Activated CD8-positive, alpha-beta memory T cell treated with anti-CD3 and anti-CD28 coated beads, Interleukin-2, amount 50 U/mL, for 24 hours (primary cell): ENCODE measurements around the gene ITPKB.
"Not testable (repeated sequence)": the region's sequence is repeated elsewhere in the genome, so short reads cannot be mapped to it uniquely, and the experiment has no call there.

Source experiments
- DNase-seq: peaks from one replicate; pipeline ENCODE4 v3.0.0-alpha.2; 2020; ENCODE audit errors: extremely low read depth

Gene ITPKB

GRCh38 chr1:226603022-226603857, 135.8 kb downstream of the ITPKB start:
- DNase-seq: no peak

- no peak for DNase-seq
Observed at GRCh38 chr1:226602186-226603021, 136.7 kb downstream of the ITPKB start.

GRCh38 chr1:226601456-226601855, 137.6 kb downstream of the ITPKB start:
- DNase-seq: no peak

- no peak for DNase-seq
Observed at GRCh38 chr1:226600254-226600653, 138.8 kb downstream of the ITPKB start.

GRCh38 chr1:226599636-226600238, 139.3 kb downstream of the ITPKB start:
- DNase-seq: no peak

DNA sequence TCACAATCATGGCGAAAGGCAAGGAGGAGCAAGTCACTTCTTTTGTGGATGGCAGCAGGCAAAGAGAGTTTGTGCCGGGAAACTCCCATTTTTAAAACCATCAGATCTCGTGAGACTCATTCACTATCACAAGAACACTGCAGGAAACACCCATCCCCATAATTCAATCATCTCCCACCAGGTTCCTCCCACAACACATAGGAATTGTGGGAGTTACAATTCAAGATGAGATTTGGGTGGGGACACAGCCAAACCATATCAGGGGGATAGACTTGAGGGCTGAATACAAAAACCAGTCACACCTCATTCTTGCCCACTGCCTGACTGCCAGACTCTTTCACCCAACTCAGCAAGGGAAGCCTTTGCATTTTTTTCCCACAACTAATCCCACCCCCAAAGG, 140.1 kb downstream of the ITPKB start:
- DNase-seq: not testable (repeated sequence)

DNA sequence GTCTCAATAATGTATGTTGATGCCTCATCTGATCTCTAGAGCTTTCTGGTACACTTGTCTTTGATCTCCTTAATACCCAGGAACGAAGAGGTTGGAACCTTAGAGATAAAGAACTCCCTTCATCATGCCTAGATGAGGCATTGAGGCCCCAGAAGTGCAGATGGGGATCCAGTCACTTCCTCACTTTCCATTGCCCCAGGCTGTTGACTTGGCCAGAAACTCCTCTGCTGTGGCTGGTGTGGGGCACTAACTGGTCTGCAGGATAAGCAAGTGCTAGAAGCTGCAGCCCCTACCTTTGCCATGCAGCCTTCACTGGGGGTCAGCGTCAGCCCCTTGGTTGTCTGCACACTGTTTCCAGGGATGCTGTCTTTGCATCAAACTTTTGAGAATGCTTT, 140.6 kb downstream of the ITPKB start:
- no peak for DNase-seq

- no peak for DNase-seq
Observed at GRCh38 chr1:226597616-226598454, 141.2 kb downstream of the ITPKB start.

- DNase-seq: no peak
Observed at GRCh38 chr1:226596531-226597165, 142.4 kb downstream of the ITPKB start.

- DNase-seq: no peak
Observed at GRCh38 chr1:226593541-226593940, 145.5 kb downstream of the ITPKB start.

DNA sequence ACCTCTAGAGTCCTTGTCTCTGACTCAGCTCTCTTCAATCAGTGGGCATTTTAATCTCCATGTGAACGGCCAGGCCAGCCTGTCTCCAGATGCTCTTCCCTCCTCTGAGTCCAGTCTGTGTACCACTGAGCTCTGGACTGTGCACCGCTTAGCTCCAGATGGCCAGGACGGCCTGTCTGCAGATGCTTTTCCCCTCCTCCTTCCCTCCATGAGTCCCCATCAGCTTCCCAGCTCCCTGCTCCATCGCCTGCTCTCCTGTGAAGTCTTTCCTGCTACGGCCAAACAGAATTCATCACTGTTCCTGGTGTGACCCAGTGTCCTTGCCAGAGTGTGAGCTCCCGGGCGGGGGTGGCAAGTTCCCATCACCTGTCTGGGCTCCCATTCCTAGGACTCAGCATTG, 148.5 kb downstream of the ITPKB start:
- no peak for DNase-seq

DNA sequence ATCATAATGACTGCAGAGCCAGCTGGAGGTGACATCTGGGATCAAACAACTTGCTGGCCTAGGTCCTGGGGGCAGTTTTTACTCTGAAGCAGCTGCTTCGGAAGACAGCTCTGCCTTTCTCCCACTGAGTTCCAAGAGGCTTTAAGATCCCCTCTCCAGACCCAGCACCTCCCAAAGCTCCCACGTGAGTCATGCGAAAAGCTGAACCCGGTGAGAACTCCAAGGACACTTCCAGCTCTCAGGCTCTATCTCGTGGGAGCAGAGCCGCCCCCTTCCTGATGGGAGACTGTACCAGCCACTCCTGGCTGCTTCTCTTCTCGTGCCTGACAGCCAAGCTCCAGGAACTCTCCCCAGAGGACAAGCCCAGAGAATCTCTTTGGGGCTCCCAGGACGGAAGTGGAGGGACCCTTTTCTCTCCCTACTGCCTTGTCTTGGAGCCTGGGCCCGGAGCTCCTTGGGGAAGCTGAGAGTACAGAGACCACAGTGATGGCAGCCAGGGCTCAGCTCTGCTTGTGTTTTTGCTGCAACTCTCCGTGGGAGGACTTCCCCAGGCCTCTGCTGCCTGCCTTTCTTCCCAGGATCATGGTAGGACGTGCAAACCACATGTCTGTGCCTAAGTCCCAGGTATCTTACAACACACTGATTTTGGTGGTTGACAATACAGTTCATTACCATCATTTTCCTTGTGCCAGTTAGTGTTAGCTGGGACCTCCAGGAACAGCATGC, 149.9 kb downstream of the ITPKB start:
- no peak for DNase-seq

DNA sequence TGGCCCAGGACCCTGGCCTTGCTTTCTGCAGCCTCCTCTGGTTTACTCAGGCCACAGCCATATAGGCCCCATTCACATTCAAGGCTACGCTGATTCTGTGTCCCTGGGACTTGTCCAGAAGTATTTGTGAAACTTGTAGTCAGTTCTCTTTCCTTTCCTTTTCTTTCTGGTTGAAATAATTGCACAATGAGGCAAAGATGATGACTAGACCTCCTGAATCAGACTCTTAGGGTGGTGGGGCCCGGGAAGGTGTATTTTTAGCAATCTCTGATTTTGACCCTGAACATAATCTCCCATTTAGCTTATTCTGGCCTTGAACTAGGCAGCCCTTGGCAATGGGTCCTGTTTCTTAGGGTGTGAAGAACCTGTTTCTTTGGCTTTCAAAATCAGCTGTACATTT, 150.6 kb downstream of the ITPKB start:
- DNase-seq: no peak

DNA sequence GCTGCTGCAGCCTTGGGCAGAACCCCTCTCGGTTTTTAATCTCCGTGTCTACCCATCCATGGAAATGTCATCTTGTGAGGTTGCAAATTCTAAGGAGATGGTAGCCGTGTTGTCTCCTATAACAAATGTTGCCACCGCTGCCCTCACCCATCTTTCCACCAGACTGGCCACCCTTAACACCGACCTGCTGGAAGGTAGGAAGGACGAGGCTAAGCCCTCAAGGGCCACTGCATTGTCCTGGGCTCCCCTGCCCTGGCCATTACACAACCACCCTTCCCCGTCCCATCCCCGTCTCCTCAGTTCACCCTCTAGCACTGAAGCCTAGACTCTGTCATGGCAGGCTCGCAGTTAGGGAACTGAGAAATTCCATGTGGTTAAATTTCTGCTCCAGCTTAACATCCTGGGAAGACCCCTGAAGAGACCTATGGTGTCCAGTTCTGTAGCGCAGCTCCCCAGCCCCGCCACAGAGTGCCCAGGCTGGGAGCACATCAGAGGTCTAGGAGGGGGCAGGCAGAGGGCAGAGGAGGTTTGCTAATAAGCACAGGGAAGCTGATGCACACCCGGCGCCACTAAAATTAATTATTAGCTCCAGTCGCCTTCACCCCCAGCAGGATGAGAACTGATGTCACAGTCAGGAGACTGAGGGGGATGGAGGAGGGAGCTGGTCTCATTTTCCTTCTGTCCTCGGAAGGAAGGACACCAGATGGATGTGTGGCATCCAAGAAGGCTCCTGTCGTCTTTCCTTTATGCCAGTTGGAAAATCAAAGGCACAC, 152.2 kb downstream of the ITPKB start:
- no peak for DNase-seq

GRCh38 chr1:226586116-226586515, 153.0 kb downstream of the ITPKB start:
- no peak for DNase-seq

DNA sequence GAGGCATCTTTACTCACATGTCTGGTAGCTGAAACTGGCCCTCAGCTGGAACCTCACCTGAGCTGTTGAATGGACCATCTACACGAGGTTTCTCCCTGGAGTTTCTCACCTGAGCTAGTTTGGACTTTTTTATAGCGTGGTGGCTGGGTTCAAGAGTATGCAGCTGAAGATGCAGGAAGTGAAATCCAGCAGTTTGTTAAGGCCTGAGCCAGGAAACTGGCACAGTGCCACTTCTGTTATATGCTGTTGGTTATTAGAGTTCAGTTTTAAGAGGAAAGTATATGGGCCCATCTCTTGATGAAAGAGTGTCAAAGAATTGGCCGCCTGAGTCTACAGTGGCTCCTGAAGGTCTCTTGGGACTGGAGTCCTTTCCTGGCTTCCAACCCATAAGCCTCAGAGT, 154.9 kb downstream of the ITPKB start:
- no peak for DNase-seq

- DNase-seq: no peak
Observed at GRCh38 chr1:226582966-226583365, 156.1 kb downstream of the ITPKB start.
